Small intestine (tissue), 7 donors: Measurements from ENCODE around the gene NAT16. TPM values are rescaled to one million over a fixed set of nuclear protein-coding genes. Genes with fewer than 3 reads are reported as not detected.
"Not testable (repeated sequence)": the region's sequence is repeated elsewhere in the genome, so short reads cannot be mapped to it uniquely, and the experiment has no call there.

Experiments
- DNase-seq, 2 donors: peaks; one replicate each; pipeline versions ENCODE4 v3.0.0 to v3.0.0-alpha.2; 2013
- FAIRE-seq: peaks from 2 replicates; lab custom pipeline; 2012; peaks lifted over from hg19 to GRCh38; lab: Jason Lieb, UNC
- H3K27ac ChIP-seq, 3 donors: one replicate each; pipeline ENCODE4 v1.5.1; 2013; ENCODE audit warnings: low read length in 2 of 3, mild to moderate bottlenecking in 2 of 3, control low read depth in 1 of 3, inconsistent platforms in 1 of 3, low read depth in 1 of 3, moderate library complexity in 1 of 3
- H3K27me3 ChIP-seq, 3 donors: one replicate each; pipeline ENCODE4 v1.6.1; 2013; ENCODE audit warnings: low read length in 3 of 3, inconsistent platforms in 1 of 3; ENCODE audit not compliant: control insufficient read depth in 3 of 3, insufficient read depth in 3 of 3
- H3K36me3 ChIP-seq, 3 donors: one replicate each; pipeline ENCODE4 v1.6.1; 2013; ENCODE audit warnings: low read length in 3 of 3, inconsistent platforms in 1 of 3, low read depth in 1 of 3, mild to moderate bottlenecking in 1 of 3, moderate library complexity in 1 of 3; ENCODE audit not compliant: control insufficient read depth in 3 of 3, insufficient read depth in 2 of 3
- H3K4me1 ChIP-seq, 3 donors: one replicate each; pipeline ENCODE4 v1.6.1; 2013; ENCODE audit warnings: low read length in 2 of 3, inconsistent platforms in 1 of 3, low read depth in 1 of 3, mild to moderate bottlenecking in 1 of 3, moderate library complexity in 1 of 3; ENCODE audit not compliant: control insufficient read depth in 3 of 3, insufficient read depth in 2 of 3
- H3K4me3 ChIP-seq, 3 donors: one replicate each; pipeline ENCODE4 v1.5.1; 2013; ENCODE audit warnings: low read length in 3 of 3, control low read depth in 1 of 3, inconsistent platforms in 1 of 3, low read depth in 1 of 3, mild to moderate bottlenecking in 1 of 3, moderate library complexity in 1 of 3
- H3K9me3 ChIP-seq, 2 donors: one replicate each; pipeline ENCODE4 v1.6.1; 2013; ENCODE audit warnings: low read depth in 1 of 2, low read length in 1 of 2; ENCODE audit not compliant: control insufficient read depth in 2 of 2, insufficient read depth in 1 of 2
- WGBS, 3 donors: extraction: QIAGEN DNeasy Blood & Tissue Kit; methylation state at CpG; one replicate each; pipeline ENCODE4 v1.1.7; 2013; 5-methylcytosine and 5-hydroxymethylcytosine counted together
- polyA plus RNA-seq, 4 donors: library from polyadenylated mRNA; stranded (reverse) in 3 of 4; unstranded in 1 of 4; fragments of 200-250 nt in 3 of 4; fragments of 120-200 nt in 1 of 4; gene quantifications; one replicate each; pipeline versions ENCODE4 v1.2.1 to v1.2.3, GENCODE V29; 2013
- donor health status: healthy with polysubstance abuse.
- donor health status: control.
- donor health status: control.
- donor health status: Bipolar disorder and iron deficiency.
- donor health status: healthy.

Gene NAT16
- polyA plus RNA-seq, 4 donors, result 0.04 to 0.10 TPM; not detected in 2

DNA sequence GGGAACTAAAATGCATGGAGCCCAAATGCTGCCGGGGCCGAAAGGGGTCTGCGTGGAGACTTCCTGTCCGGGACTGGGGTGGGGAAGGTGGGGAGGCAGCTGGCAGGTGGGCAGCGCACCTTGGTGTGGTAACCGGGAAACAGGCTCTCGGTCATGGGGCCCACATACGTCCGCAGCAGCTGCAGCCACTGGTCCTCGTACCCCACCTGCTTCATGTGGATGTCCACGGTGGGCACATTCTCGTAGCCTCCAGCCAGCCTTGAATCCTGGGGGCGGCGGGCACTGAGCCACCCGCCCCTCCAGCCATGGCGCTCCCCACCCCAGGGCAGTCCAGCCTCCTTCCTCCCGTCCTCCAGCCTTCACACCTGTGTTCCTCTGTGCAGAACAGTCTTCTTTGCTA lies 27.4 kb upstream of the NAT16 start:
- Histone ChIP-seq H3K27me3 (peaks cover 0 to 2% (median under 1%) of the 10 kb centered on the region in 3 donors), H3K9me3 (no peaks in the 10 kb centered on the region), H3K36me3 (peaks cover 18 to 71% (median 20%) of the 10 kb centered on the region in 3 donors), H3K27ac (no peak overlapping the region), H3K4me1 (no peaks in the 10 kb centered on the region), H3K4me3 (no peak overlapping the region)
- FAIRE-seq (no peak), DNase-seq (no peak)
- WGBS, 3 donors, result 93 to 96% (median 94%) methylated on average over 14 to 17 of the region's 17 CpGs

DNA sequence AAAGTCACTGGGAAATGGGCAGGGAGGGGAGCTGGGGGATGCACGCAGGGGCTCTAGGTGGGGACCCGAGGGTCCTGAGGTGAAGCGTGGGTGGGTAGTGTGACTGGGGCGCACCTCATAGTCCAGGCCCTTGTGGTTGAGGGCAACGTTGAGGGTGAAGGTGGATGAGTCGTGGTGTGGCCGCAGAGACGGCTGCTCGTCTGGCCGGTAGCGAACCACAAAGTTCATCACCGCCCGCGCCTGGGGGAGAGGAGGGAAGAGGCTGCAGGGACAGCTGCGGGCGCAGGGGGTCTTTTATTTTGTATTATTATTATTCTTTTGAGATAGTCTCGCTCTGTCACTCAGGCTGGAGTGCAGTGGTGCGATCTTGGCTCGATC lies 26.6 kb upstream of the NAT16 start:
- no peak overlapping the region for H3K27ac ChIP-seq
- H3K4me1 ChIP-seq, result peaks cover 0 to 5% (median 0%) of the 10 kb centered on the region in 3 donors
- no peak overlapping the region for H3K4me3 ChIP-seq
- H3K36me3 ChIP-seq, result peaks cover 13 to 63% (median 13%) of the 10 kb centered on the region in 3 donors
- no peaks in the 10 kb centered on the region for H3K9me3 ChIP-seq
- DNase-seq, result no peak
- WGBS, 3 donors, result 83 to 90% (median 88%) methylated on average over 19 of the region's 19 CpGs
- FAIRE-seq, result no peak
- H3K27me3 ChIP-seq, result peaks cover 0 to 5% (median 5%) of the 10 kb centered on the region in 3 donors

DNA sequence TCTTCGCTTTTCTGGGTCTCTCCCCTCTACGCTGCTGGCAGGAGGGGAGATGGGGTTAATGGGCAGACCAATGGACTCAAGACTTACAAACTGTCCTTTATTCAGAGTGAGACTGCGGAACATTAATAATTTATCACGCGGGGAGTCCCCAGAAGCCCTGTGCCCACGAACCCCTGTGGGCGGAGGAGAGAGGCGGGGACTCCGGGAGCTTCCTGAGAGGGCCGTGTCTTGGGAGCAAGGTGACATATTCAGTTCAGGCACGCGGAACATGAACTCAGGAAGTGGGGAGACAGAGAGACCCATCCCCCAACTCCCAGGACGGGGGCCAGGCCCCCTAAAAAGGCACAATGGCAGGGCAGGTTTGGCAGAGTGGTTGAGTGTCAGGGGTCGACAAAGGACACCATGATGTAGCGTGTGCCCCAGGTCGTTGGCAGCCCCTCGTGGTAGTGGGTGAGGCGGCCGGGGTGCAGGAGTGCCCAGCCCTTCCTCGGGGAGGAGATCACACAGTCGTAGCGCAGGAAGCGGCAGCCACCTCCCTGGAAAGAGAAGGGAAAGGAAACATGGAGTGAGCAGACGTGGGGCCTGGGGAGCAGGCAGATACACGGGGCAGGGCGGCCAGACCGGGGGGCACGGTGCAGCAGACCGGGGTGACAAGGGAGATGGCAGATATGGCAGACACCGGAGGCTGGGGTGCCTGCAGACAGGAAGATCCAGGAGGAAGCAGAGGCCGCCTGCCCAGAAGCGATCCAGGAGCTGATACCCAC lies 26.0 kb upstream of the NAT16 start:
- H3K4me3 ChIP-seq, result no peak overlapping the region
- H3K36me3 ChIP-seq, result peaks cover 10 to 58% (median 12%) of the 10 kb centered on the region in 3 donors
- no peak overlapping the region for H3K27ac ChIP-seq
- FAIRE-seq, result no peak
- 85 to 87% (median 86%) methylated on average over 31 to 32 of the region's 32 CpGs for WGBS, 3 donors
- peaks cover 0 to 7% (median 5%) of the 10 kb centered on the region in 3 donors for H3K27me3 ChIP-seq
- no peaks in the 10 kb centered on the region for H3K9me3 ChIP-seq
- H3K4me1 ChIP-seq, result peaks cover 0 to 9% (median 0%) of the 10 kb centered on the region in 3 donors
- no peak for DNase-seq

DNA sequence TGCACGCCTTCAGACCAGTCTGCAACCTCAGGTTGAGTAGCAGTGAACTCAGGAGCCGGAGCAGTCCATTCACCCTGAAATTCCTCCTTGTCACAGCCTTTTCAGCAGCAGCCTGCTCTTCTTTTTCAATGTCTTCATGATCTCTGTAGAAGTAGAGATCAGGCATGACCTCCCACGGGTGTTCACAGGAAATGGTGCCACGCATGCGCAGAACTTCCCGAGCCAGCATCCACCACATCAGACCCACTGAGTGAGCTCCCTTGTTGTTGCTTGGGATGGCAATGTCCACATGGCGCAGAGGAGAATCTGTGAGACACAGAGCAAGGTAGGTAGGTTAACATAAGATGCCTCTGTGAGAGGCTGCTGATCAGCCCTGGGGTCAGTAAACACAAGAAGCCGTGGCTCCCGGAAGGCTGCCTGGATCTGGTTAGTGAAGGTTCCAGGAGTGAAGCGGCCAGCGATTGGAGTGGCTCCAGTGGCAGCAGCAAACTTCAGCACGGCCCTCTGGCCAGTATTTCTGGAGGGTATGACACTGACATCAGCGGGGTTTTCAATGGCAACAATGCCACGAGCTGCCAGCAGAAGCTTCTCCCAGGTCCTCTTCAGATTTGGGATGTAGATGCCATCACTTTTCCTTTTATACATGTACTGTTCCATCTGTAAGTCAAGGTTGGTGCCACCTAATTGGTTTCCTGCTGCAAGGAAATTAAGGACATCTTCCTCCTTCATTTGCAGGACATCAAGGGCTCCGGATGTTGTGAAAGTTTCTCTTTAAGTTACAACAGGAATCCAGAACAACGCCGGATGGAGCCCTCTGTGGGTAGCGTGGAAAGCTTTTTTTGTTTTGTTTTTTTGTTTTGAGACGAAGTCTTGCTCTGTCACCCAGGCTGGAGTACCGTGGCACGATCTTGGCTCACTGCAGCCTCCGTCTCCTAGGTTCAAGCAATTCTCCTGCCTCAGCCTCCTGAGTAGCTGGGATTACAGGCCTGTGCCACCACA lies 23.9 kb upstream of the NAT16 start:
- DNase-seq, H3K4me3 ChIP-seq, FAIRE-seq, H3K27ac ChIP-seq, H3K9me3 ChIP-seq: not testable (repeated sequence)
- Histone ChIP-seq H3K27me3 (peaks cover 0 to 12% (median 9%) of the 10 kb centered on the region in 3 donors), H3K4me1 (peaks cover 0 to 17% (median 0%) of the 10 kb centered on the region in 3 donors), H3K36me3 (peaks cover 4 to 39% (median 4%) of the 10 kb centered on the region in 3 donors)
- 68 to 80% (median 72%) methylated on average over 22 of the region's 22 CpGs for WGBS, 3 donors

DNA sequence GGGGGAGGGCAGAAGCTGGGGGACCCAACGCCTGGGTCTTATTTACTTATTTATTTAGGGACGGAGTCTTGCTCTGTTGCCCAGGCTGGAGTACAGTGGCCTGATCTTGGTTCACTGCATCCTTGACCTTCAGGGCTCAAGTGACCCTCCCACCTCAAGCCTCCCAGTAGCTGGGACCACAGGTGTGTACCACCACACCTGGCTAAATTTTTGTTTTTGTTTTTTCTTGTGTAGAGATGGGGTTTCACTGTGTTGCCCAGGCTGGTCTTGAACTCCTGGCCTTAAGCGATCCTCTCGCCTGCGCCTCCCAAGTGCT lies 22.5 kb upstream of the NAT16 start:
- Histone ChIP-seq H3K4me3 (peak overlapping the region in 1 of 3 donors; percentile 85), H3K27me3 (peaks cover 0 to 12% (median 9%) of the 10 kb centered on the region in 3 donors), H3K36me3 (peaks cover 0 to 36% (median 3%) of the 10 kb centered on the region in 3 donors), H3K4me1 (peaks cover 0 to 20% (median 0%) of the 10 kb centered on the region in 3 donors), H3K9me3 (no peaks in the 10 kb centered on the region), H3K27ac (no peak overlapping the region)
- DNase-seq (no peak), FAIRE-seq (no peak)
- 82 to 86% (median 85%) methylated on average over 5 of the region's 5 CpGs for WGBS, 3 donors

DNA sequence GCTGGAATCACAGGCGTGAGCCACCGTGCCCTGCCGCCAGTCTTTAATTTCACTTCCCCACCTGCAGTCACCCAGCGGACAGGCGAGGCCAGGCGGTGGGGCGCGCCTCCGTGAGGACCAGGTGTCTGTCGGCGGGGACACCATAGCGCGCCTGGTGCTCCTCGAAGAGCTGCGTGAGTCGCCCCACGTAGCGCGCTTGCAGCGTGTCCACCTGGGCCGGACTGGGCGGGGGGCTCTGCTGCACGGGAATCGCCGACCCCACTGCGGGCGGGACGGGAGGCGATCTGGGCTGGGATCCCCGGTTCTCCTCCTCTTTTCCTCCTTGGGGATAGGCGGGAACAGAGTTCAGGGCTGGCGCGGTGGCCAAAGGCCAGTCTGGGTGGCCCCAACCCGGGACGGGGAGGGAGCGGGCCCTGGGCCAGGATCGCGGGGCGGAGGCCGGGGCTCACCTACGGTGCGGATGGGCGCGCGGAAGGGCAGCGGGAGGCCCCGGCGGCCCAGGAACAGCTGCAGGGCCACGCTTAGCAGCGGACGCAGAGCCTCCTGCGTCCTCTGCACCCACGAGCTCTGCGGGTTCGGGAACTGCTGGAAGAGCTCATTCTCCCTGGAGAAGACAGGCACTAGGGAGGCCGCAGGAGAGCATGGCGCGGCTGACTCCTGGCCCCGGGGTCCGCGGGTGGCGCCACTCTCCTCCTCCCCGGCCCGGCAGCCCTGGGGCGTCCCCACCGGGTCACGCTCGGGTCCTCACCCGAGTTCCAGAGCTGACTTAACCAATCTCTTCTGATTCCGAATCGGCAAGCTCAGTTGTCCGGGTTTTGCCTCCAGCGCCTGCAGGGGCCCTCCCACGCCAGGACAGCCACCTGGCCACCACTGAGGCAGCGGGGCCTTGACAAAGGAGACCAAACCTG lies 21.9 kb upstream of the NAT16 start:
- H3K27ac ChIP-seq, result peak overlapping the region; percentile 75 to 97 (median 94)
- no peaks in the 10 kb centered on the region for H3K9me3 ChIP-seq
- peaks cover 0 to 20% (median 0%) of the 10 kb centered on the region in 3 donors for H3K4me1 ChIP-seq
- FAIRE-seq (no peak), DNase-seq (peak; percentile 89 to 93)
- H3K36me3 ChIP-seq, result peaks cover 0 to 33% (median 0%) of the 10 kb centered on the region in 3 donors
- 8 to 12% (median 12%) methylated on average over 46 to 75 of the region's 75 CpGs for WGBS, 3 donors
- peaks cover 0 to 12% (median 9%) of the 10 kb centered on the region in 3 donors for H3K27me3 ChIP-seq
- H3K4me3 ChIP-seq, result peak overlapping the region in 2 of 3 donors; percentile 83 to 85

DNA sequence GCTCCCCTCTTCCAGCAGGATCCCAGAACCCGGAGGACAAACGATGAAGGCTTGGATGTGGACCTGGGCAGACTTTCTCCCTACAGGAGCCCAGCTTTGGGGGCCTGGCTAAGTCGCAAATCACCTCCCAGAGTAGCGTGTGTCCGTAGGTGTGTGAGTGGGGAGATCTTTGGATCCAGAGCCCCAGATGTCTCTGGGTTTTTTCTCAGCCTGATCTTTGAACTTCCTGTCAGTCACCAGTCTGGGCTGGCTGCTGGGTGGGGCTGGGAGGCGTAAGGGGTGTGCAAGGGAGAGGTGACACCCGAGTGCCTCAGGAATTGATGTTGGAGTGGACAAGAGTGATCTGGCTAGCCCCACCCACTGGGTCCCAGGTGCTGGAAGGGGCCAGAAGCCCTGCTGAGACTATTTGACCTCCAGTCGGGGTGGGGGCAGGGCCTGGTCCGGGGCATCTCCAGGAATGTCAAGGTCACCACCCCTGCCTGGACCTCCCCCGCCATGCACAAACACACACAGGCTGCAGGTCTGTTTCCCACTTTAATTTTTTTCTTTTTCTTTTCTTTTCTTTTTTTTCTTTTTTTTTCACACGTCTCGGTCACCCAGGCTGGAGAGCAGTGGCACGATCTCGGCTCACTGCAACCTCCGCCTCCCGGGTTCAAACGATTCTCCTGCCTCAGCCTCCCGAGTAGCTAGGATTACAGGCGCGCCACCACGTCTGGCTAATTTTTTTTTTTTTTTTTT lies 20.9 kb upstream of the NAT16 start, which contains the start of gene MOGAT3:
TSS of gene MOGAT3 (minus strand) at position 175 of the 738 bp plus-strand sequence. CDS start 182 bp downstream, outside the sequence.
- Histone ChIP-seq H3K9me3 (no peaks in the 10 kb centered on the region), H3K27ac (peak within 1 kb of the TSS; percentile 85 to 97 (median 94)), H3K4me1 (peaks cover 0 to 20% (median 0%) of the 10 kb centered on the region in 3 donors), H3K4me3 (peak within 1 kb of the TSS in 2 of 3 donors; percentile 83 to 85), H3K36me3 (peaks cover 0 to 32% (median 0%) of the 10 kb centered on the region in 3 donors), H3K27me3 (peaks cover 0 to 12% (median 9%) of the 10 kb centered on the region in 3 donors)
- FAIRE-seq (no peak), DNase-seq (peak; percentile 95 to 99)
- WGBS, 3 donors, result 10 to 19% (median 16%) methylated on average over 20 to 21 of the region's 21 CpGs
